ENCODE results near the gene SLIT1.

SLIT1 gene

GRCh38 chr10:97199152-97199551 lies 13.4 kb upstream of the SLIT1 start:
- Histone ChIP-seq H3K27ac (ENCODE audit: low read depth, low read length) (no peak overlapping the region), H4K8ac (ENCODE audit: low read depth, low read length) (no peak overlapping the region), H3K56ac (ENCODE audit: low read length) (no peak overlapping the region), H4K5ac (ENCODE audit: low read length) (no peak overlapping the region), H3K23ac (ENCODE audit: low read length) (no peak overlapping the region), H2AK5ac (ENCODE audit: low read length) (no peak overlapping the region), H3K4me1 (ENCODE audit: control insufficient read depth, low read depth, low read length) (peaks cover 1% of the 10 kb centered on the region), H2BK5ac (ENCODE audit: low read length) (no peak overlapping the region), H3K79me1 (ENCODE audit: low read length) (no peaks in the 10 kb centered on the region), H3K4me3 (ENCODE audit: low read length) (no peak overlapping the region), H3K27me3 (ENCODE audit: insufficient read depth, low read length, poor library complexity) (no peaks in the 10 kb centered on the region), H3K4me2 (ENCODE audit: low read length) (no peak overlapping the region), H3K9ac (ENCODE audit: low read length) (no peak overlapping the region), H3K79me2 (ENCODE audit: control insufficient read depth, insufficient read depth, low read length) (no peaks in the 10 kb centered on the region), H2BK15ac (replicated peaks; ENCODE audit: low read depth) (no peak overlapping the region), H2BK120ac (ENCODE audit: low read depth, low read length) (no peak overlapping the region), H3K4ac (ENCODE audit: low read depth, low read length) (no peak overlapping the region), H3K18ac (ENCODE audit: low read length) (no peak overlapping the region), H3K36me3 (ENCODE audit: control insufficient read depth, insufficient read depth, low read length) (no peaks in the 10 kb centered on the region)
- DNase-seq, result no peak
- WGBS (ENCODE audit: extremely low coverage, insufficient coverage, low lambda C conversion rate), result no CpG with 5 or more reads among the region's 3 CpGs

DNA sequence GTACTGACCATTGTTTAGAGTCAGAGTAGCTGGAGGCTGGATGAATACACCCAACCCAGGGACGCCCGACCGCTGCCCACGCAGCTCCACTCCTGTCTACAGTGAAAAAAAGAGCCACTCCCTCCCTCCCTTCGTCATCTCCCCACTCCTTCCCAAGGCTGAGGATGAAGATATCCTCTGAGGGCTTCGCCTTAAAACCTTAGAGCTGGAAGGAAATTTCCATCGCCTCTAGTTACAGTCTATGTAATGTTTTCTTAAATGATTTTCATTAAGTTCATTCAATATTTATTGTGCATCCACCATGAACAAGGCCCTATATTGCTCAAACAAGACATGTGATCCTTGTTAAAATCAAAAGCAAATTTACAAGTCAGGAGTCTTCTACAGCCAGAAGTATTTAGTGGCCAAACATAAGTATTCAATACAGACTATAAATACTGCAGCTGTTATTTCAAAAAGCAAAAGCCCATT lies 11.3 kb upstream of the SLIT1 start:
- Histone ChIP-seq H3K4me3 (ENCODE audit: low read length) (no peak overlapping the region), H3K27me3 (ENCODE audit: insufficient read depth, low read length, poor library complexity) (no peaks in the 10 kb centered on the region), H3K4me1 (ENCODE audit: control insufficient read depth, low read depth, low read length) (peaks cover 1% of the 10 kb centered on the region), H4K8ac (ENCODE audit: low read depth, low read length) (no peak overlapping the region), H3K27ac (ENCODE audit: low read depth, low read length) (no peak overlapping the region), H3K36me3 (ENCODE audit: control insufficient read depth, insufficient read depth, low read length) (no peaks in the 10 kb centered on the region), H3K23ac (ENCODE audit: low read length) (no peak overlapping the region), H3K4ac (ENCODE audit: low read depth, low read length) (no peak overlapping the region), H2BK5ac (ENCODE audit: low read length) (no peak overlapping the region), H4K5ac (ENCODE audit: low read length) (no peak overlapping the region), H3K79me1 (ENCODE audit: low read length) (no peaks in the 10 kb centered on the region), H2BK15ac (replicated peaks; ENCODE audit: low read depth) (no peak overlapping the region), H3K79me2 (ENCODE audit: control insufficient read depth, insufficient read depth, low read length) (no peaks in the 10 kb centered on the region), H3K56ac (ENCODE audit: low read length) (no peak overlapping the region), H3K4me2 (ENCODE audit: low read length) (no peak overlapping the region), H2AK5ac (ENCODE audit: low read length) (no peak overlapping the region), H2BK120ac (ENCODE audit: low read depth, low read length) (no peak overlapping the region), H3K9ac (ENCODE audit: low read length) (no peak overlapping the region), H3K18ac (ENCODE audit: low read length) (no peak overlapping the region)
- WGBS (ENCODE audit: extremely low coverage, insufficient coverage, low lambda C conversion rate), result no CpG with 5 or more reads among the region's 7 CpGs
- DNase-seq, result no peak

- H3K79me2 ChIP-seq (ENCODE audit: control insufficient read depth, insufficient read depth, low read length), result no peaks in the 10 kb centered on the region
- H3K18ac ChIP-seq (ENCODE audit: low read length), result no peak overlapping the region
- peak overlapping the region; percentile 70 for H3K4me2 ChIP-seq (ENCODE audit: low read length)
- no peak overlapping the region for H2BK120ac ChIP-seq (ENCODE audit: low read depth, low read length)
- H2BK5ac ChIP-seq (ENCODE audit: low read length), result no peak overlapping the region
- peak overlapping the region; percentile 31 for H3K4me3 ChIP-seq (ENCODE audit: low read length)
- H4K8ac ChIP-seq (ENCODE audit: low read depth, low read length), result no peak overlapping the region
- H3K9ac ChIP-seq (ENCODE audit: low read length), result peak overlapping the region; percentile 52
- no peak overlapping the region for H2BK15ac ChIP-seq (replicated peaks; ENCODE audit: low read depth)
- no peaks in the 10 kb centered on the region for H3K79me1 ChIP-seq (ENCODE audit: low read length)
- no peaks in the 10 kb centered on the region for H3K36me3 ChIP-seq (ENCODE audit: control insufficient read depth, insufficient read depth, low read length)
- no peak overlapping the region for H3K27ac ChIP-seq (ENCODE audit: low read depth, low read length)
- no CpG with 5 or more reads among the region's 56 CpGs for WGBS (ENCODE audit: extremely low coverage, insufficient coverage, low lambda C conversion rate)
- no peak overlapping the region for H3K23ac ChIP-seq (ENCODE audit: low read length)
- H2AK5ac ChIP-seq (ENCODE audit: low read length), result no peak overlapping the region
- H3K27me3 ChIP-seq (ENCODE audit: insufficient read depth, low read length, poor library complexity), result no peaks in the 10 kb centered on the region
- peak; percentile 85 for DNase-seq
- H3K4me1 ChIP-seq (ENCODE audit: control insufficient read depth, low read depth, low read length), result peaks cover 1% of the 10 kb centered on the region
- H4K5ac ChIP-seq (ENCODE audit: low read length), result no peak overlapping the region
- H3K56ac ChIP-seq (ENCODE audit: low read length), result peak overlapping the region; percentile 53
- H3K4ac ChIP-seq (ENCODE audit: low read depth, low read length), result no peak overlapping the region
Observed at GRCh38 chr10:97196223-97197029, 10.7 kb upstream of the SLIT1 start.

DNA sequence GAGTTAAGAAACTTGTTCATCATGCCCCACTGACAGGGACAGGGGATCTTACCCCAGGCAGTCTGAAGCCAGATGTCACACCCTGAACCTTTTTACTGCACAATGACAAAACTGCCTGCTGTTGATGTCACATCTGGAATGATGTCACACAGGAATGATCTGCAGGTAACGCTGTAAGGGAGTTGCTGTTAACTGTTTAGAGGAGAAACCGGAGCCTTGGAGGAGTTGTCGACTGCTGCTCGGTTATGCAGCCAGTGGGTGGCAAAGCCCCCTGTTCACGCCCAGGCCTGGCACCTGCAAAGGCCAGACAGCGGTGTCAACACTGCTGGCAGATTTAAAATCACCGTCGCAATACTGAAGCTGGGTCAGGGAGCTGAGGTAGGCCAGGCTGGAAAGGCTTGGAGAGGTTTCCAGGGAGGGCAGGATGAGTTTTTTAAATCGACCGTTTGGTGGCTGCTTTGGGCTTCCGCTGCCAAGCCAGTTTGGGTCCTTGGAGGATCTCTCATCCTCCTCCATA lies 10.0 kb upstream of the SLIT1 start:
- H3K36me3 ChIP-seq (ENCODE audit: control insufficient read depth, insufficient read depth, low read length), result no peaks in the 10 kb centered on the region
- H3K27ac ChIP-seq (ENCODE audit: low read depth, low read length), result no peak overlapping the region
- peak overlapping the region; percentile 39 for H3K56ac ChIP-seq (ENCODE audit: low read length)
- no CpG with 5 or more reads among the region's 11 CpGs for WGBS (ENCODE audit: extremely low coverage, insufficient coverage, low lambda C conversion rate)
- H4K8ac ChIP-seq (ENCODE audit: low read depth, low read length), result no peak overlapping the region
- H3K18ac ChIP-seq (ENCODE audit: low read length), result no peak overlapping the region
- H3K4me1 ChIP-seq (ENCODE audit: control insufficient read depth, low read depth, low read length), result peaks cover 1% of the 10 kb centered on the region
- H4K5ac ChIP-seq (ENCODE audit: low read length), result no peak overlapping the region
- H3K79me1 ChIP-seq (ENCODE audit: low read length), result no peaks in the 10 kb centered on the region
- H3K4me2 ChIP-seq (ENCODE audit: low read length), result peak overlapping the region; percentile 37
- H3K4me3 ChIP-seq (ENCODE audit: low read length), result no peak overlapping the region
- no peak overlapping the region for H2BK5ac ChIP-seq (ENCODE audit: low read length)
- peak; percentile 23 for DNase-seq
- no peak overlapping the region for H2BK120ac ChIP-seq (ENCODE audit: low read depth, low read length)
- no peaks in the 10 kb centered on the region for H3K79me2 ChIP-seq (ENCODE audit: control insufficient read depth, insufficient read depth, low read length)
- no peak overlapping the region for H3K4ac ChIP-seq (ENCODE audit: low read depth, low read length)
- no peak overlapping the region for H3K23ac ChIP-seq (ENCODE audit: low read length)
- H2BK15ac ChIP-seq (replicated peaks; ENCODE audit: low read depth), result no peak overlapping the region
- peak overlapping the region; percentile 33 for H3K9ac ChIP-seq (ENCODE audit: low read length)
- no peak overlapping the region for H2AK5ac ChIP-seq (ENCODE audit: low read length)
- H3K27me3 ChIP-seq (ENCODE audit: insufficient read depth, low read length, poor library complexity), result no peaks in the 10 kb centered on the region

DNA sequence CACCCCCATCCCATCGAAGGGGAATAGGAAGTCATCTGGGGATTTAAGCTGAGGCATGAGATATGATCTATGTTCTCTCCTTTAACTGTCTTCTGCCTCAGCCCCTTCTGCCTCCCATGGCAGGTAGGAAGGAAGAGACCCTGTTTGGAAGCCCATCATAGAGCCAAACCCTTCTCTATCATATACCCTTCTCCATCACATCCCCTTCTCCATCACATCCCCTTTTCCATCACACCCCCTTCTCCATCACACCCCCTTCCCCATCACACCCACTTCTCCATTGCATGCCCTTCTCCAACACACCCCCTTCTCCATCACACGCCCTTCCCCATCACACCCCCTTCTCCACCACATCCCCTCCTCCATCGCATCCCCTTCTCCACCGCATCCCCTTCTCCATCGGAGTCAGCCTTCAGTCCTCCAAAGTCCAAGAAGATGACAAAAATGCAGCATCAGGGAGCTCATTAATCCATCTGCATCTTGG lies 7.2 kb upstream of the SLIT1 start:
- no peaks in the 10 kb centered on the region for H3K79me2 ChIP-seq (ENCODE audit: control insufficient read depth, insufficient read depth, low read length)
- H3K4ac ChIP-seq (ENCODE audit: low read depth, low read length), result no peak overlapping the region
- peaks cover 1% of the 10 kb centered on the region for H3K4me1 ChIP-seq (ENCODE audit: control insufficient read depth, low read depth, low read length)
- no peak overlapping the region for H2BK5ac ChIP-seq (ENCODE audit: low read length)
- H2AK5ac ChIP-seq (ENCODE audit: low read length), result no peak overlapping the region
- no peak overlapping the region for H4K5ac ChIP-seq (ENCODE audit: low read length)
- no peak overlapping the region for H4K8ac ChIP-seq (ENCODE audit: low read depth, low read length)
- H3K18ac ChIP-seq (ENCODE audit: low read length), result no peak overlapping the region
- H3K4me3 ChIP-seq (ENCODE audit: low read length), result no peak overlapping the region
- no peak overlapping the region for H3K23ac ChIP-seq (ENCODE audit: low read length)
- no peaks in the 10 kb centered on the region for H3K79me1 ChIP-seq (ENCODE audit: low read length)
- no peak overlapping the region for H2BK120ac ChIP-seq (ENCODE audit: low read depth, low read length)
- H2BK15ac ChIP-seq (replicated peaks; ENCODE audit: low read depth), result no peak overlapping the region
- no peaks in the 10 kb centered on the region for H3K36me3 ChIP-seq (ENCODE audit: control insufficient read depth, insufficient read depth, low read length)
- no peaks in the 10 kb centered on the region for H3K27me3 ChIP-seq (ENCODE audit: insufficient read depth, low read length, poor library complexity)
- no peak overlapping the region for H3K27ac ChIP-seq (ENCODE audit: low read depth, low read length)
- no peak overlapping the region for H3K4me2 ChIP-seq (ENCODE audit: low read length)
- WGBS (ENCODE audit: extremely low coverage, insufficient coverage, low lambda C conversion rate), result 100% methylated on average over 4 of the region's 5 CpGs
- no peak overlapping the region for H3K56ac ChIP-seq (ENCODE audit: low read length)
- no peak overlapping the region for H3K9ac ChIP-seq (ENCODE audit: low read length)
- no peak for DNase-seq
